Measurements from ENCODE around the gene GYS1.

- TF ChIP-seq CTCF (IDR thresholded peaks at IDR 0.05) (no peak), POLR2A (IDR thresholded peaks at IDR 0.05) (no peak)
These were observed 4.8 kb downstream of the GYS1 start for GRCh38 chr19:48988286-48988685.

Measured in lower leg skin (tissue), 3 donors.